Calu3 (cell line): Measurements from ENCODE around the gene COQ2. TPM values are rescaled to one million over a fixed set of nuclear protein-coding genes. Genes with fewer than 3 reads are reported as not detected.

Experiments
- BruUV-seq: library from RNA; stranded (reverse); fragments of 400-500 nt; replicated peaks from 2 replicates; lab custom pipeline; 2021; lab: Mats Ljungman, UMichigan
- CTCF ChIA-PET: fragments of 300-600 bp; sonication (Branson Sonifier 250); formaldehyde crosslinking; loops from one replicate; lab custom pipeline; 2022; ENCODE audit warnings: antibody characterized with exemption; lab: Charles Lee
- DNase-seq: peaks from one replicate; pipeline ENCODE4 v3.0.0; 2022
- H3K27ac Mint-ChIP-seq: one replicate; pipeline ENCODE4 v1.8.0; 2022; ENCODE audit warnings: mixed read lengths; ENCODE audit not compliant: unreplicated experiment
- H3K27me3 Mint-ChIP-seq: one replicate; pipeline ENCODE4 v1.8.0; 2022; ENCODE audit warnings: mixed read lengths; ENCODE audit not compliant: unreplicated experiment
- H3K36me3 Mint-ChIP-seq: one replicate; pipeline ENCODE4 v1.8.0; 2022; ENCODE audit warnings: mild to moderate bottlenecking, moderate library complexity, mixed read lengths; ENCODE audit not compliant: insufficient read depth, unreplicated experiment
- H3K4me1 Mint-ChIP-seq: one replicate; pipeline ENCODE4 v1.8.0; 2022; ENCODE audit warnings: mild to moderate bottlenecking, low read depth, mixed read lengths; ENCODE audit not compliant: unreplicated experiment
- H3K4me3 Mint-ChIP-seq: one replicate; pipeline ENCODE4 v1.8.0; 2022; ENCODE audit warnings: mild to moderate bottlenecking, low read depth, moderate library complexity, mixed read lengths; ENCODE audit not compliant: unreplicated experiment
- H3K9me3 Mint-ChIP-seq: one replicate; pipeline ENCODE4 v1.8.0; 2022; ENCODE audit warnings: low read depth, mixed read lengths; ENCODE audit not compliant: unreplicated experiment
- CTCF ChIP-seq: fragments of 200-600 bp; IDR thresholded peaks from one replicate; pipeline ENCODE4 v1.8.0; 2022; ENCODE audit warnings: antibody characterized with exemption; ENCODE audit not compliant: unreplicated experiment
- intact Hi-C: fragments of 100-400 bp; cut with micrococcal nuclease; formaldehyde crosslinking; loops from one replicate; pipeline ENCODE4 v1.10.0; 2022; ENCODE audit not compliant: unreplicated experiment
- total RNA-seq: library from RNA; stranded (reverse); gene quantifications from 2 replicates; pipeline ENCODE4 v1.2.3, GENCODE V29; 2022

The COQ2 gene
- total RNA-seq, 1 experiment from 2014 or later: 16.3 TPM

GRCh38 chr4:83229791-83230190, 54.8 kb downstream of the COQ2 start:
- DNase-seq: no peak
- intact Hi-C loops: no loop called here
- H3K4me3 Mint-ChIP-seq: no peak overlapping the region
- no peak overlapping the region for H3K27ac Mint-ChIP-seq
- H3K36me3 Mint-ChIP-seq: peaks cover under 1% of the 10 kb centered on the region
- no peaks in the 10 kb centered on the region for H3K27me3 Mint-ChIP-seq
- H3K9me3 Mint-ChIP-seq: no peaks in the 10 kb centered on the region
- CTCF ChIA-PET: no interaction called here
- H3K4me1 Mint-ChIP-seq: peaks cover 10% of the 10 kb centered on the region
- no peak for TF ChIP-seq CTCF
- BruUV-seq: no TSS peak

- Mint-ChIP-seq H3K4me1 (peaks cover 6% of the 10 kb centered on the region), H3K27me3 (no peaks in the 10 kb centered on the region), H3K36me3 (no peaks in the 10 kb centered on the region), H3K4me3 (no peak overlapping the region), H3K9me3 (no peaks in the 10 kb centered on the region), H3K27ac (no peak overlapping the region)
- TF ChIP-seq CTCF: no peak
- CTCF ChIA-PET: no interaction called here
- DNase-seq: no peak
- no TSS peak for BruUV-seq
- intact Hi-C loops: no loop called here
Observed at GRCh38 chr4:83228231-83228630, 56.4 kb downstream of the COQ2 start.

- CTCF ChIA-PET: no interaction called here
- H3K36me3 Mint-ChIP-seq: no peaks in the 10 kb centered on the region
- intact Hi-C loops: no loop called here
- no TSS peak for BruUV-seq
- no peak overlapping the region for H3K4me3 Mint-ChIP-seq
- DNase-seq: no peak
- no peak overlapping the region for H3K27ac Mint-ChIP-seq
- H3K4me1 Mint-ChIP-seq: no peaks in the 10 kb centered on the region
- no peak for TF ChIP-seq CTCF
- H3K9me3 Mint-ChIP-seq: no peaks in the 10 kb centered on the region
- H3K27me3 Mint-ChIP-seq: no peaks in the 10 kb centered on the region
Observed at GRCh38 chr4:83224502-83225197, 59.9 kb downstream of the COQ2 start.

- no TSS peak for BruUV-seq
Observed at GRCh38 chr4:83223781-83224180, 60.8 kb downstream of the COQ2 start.

More at GRCh38 chr4:83223781-83224180, 60.8 kb downstream of the COQ2 start:
- Mint-ChIP-seq H3K9me3 (no peaks in the 10 kb centered on the region), H3K27ac (no peak overlapping the region), H3K4me3 (no peak overlapping the region), H3K36me3 (no peaks in the 10 kb centered on the region), H3K4me1 (no peaks in the 10 kb centered on the region), H3K27me3 (no peaks in the 10 kb centered on the region)
- intact Hi-C loops: no loop called here
- DNase-seq: no peak
- TF ChIP-seq CTCF: no peak
- CTCF ChIA-PET: no interaction called here
